ENCODE results near the gene UNC5C. TPM values are rescaled to one million over a fixed set of nuclear protein-coding genes. Genes with fewer than 3 reads are reported as not detected.

UNC5C gene
- total RNA-seq, 4 donors from 2014 or later, result 1.6 to 4.4 (median 3.2) TPM

GRCh38 chr4:95256108-95256835, 292.5 kb downstream of the UNC5C start:
- 68 to 81% methylated on average over 5 to 6 of the region's 6 CpGs for WGBS, 2 donors (ENCODE audit: low coverage in 1 of 2)
- TF ChIP-seq POLR2A (IDR thresholded peaks at IDR 0.05) (no peak), EP300 (IDR thresholded peaks at IDR 0.05) (no peak), CTCF (IDR thresholded peaks at IDR 0.05) (no peak), POLR2AphosphoS5 (IDR thresholded peaks at IDR 0.05) (no peak)
- Histone ChIP-seq H3K9me3 (no peaks in the 10 kb centered on the region), H3K27me3 (no peaks in the 10 kb centered on the region), H3K27ac (no peak overlapping the region), H3K4me1 (no peaks in the 10 kb centered on the region), H3K36me3 (no peaks in the 10 kb centered on the region), H3K4me3 (no peak overlapping the region)
- ATAC-seq, result no peak

GRCh38 chr4:95255396-95256107, 293.2 kb downstream of the UNC5C start:
- no peak for TF ChIP-seq CTCF (IDR thresholded peaks at IDR 0.05)
- no peak for TF ChIP-seq EP300 (IDR thresholded peaks at IDR 0.05)
- TF ChIP-seq POLR2A (IDR thresholded peaks at IDR 0.05), result no peak
- TF ChIP-seq POLR2AphosphoS5 (IDR thresholded peaks at IDR 0.05), result no peak
- WGBS, 2 donors (ENCODE audit: low coverage in 1 of 2), result 66 to 75% methylated on average over 8 of the region's 8 CpGs
- Histone ChIP-seq H3K36me3 (no peaks in the 10 kb centered on the region), H3K27me3 (no peaks in the 10 kb centered on the region), H3K4me3 (no peak overlapping the region), H3K4me1 (no peaks in the 10 kb centered on the region), H3K27ac (no peak overlapping the region), H3K9me3 (no peaks in the 10 kb centered on the region)
- no peak for ATAC-seq

- Histone ChIP-seq H3K4me3 (no peak overlapping the region), H3K4me1 (no peaks in the 10 kb centered on the region), H3K36me3 (no peaks in the 10 kb centered on the region), H3K27me3 (no peaks in the 10 kb centered on the region), H3K9me3 (no peaks in the 10 kb centered on the region), H3K27ac (no peak overlapping the region)
- ATAC-seq, result no peak
- WGBS, 2 donors (ENCODE audit: low coverage in 1 of 2), result 71 to 78% methylated on average over 2 of the region's 2 CpGs
- no peak for TF ChIP-seq POLR2A (IDR thresholded peaks at IDR 0.05)
- no peak for TF ChIP-seq CTCF (IDR thresholded peaks at IDR 0.05)
- no peak for TF ChIP-seq POLR2AphosphoS5 (IDR thresholded peaks at IDR 0.05)
- no peak for TF ChIP-seq EP300 (IDR thresholded peaks at IDR 0.05)
Observed at GRCh38 chr4:95251568-95251967, 297.2 kb downstream of the UNC5C start.

DNA sequence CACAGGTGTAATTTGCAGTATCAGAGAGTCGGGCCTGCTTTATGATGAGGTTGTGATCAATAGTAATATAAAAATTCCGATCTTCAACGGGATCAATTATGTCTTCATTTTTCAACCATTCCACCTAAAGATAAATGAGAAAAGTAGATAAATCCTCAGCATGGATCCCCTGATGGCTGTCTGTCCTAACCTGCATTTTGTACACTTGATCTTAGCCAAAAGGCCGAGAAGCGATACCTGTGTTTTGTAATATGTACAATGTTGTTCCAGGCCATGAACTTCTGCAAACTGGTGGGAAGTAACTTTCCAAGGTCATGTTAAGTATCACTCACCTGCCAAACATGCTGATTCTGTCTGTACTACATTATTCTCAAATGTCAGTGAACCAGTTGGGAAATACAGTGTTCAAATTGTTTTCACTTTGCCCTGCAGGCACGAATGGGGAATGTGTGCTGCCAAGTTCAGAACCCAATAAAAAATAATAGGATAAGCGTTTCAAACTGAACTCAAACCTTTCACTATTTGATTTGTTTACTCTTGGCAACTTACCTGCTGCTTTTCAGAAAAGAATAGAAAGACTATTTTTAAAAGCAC, 298.1 kb downstream of the UNC5C start:
- no peak for TF ChIP-seq CTCF (IDR thresholded peaks at IDR 0.05)
- TF ChIP-seq POLR2AphosphoS5 (IDR thresholded peaks at IDR 0.05), result no peak
- no peak for TF ChIP-seq EP300 (IDR thresholded peaks at IDR 0.05)
- TF ChIP-seq POLR2A (IDR thresholded peaks at IDR 0.05), result no peak
- 72 to 74% methylated on average over 5 to 7 of the region's 7 CpGs for WGBS, 2 donors (ENCODE audit: low coverage in 1 of 2)
- Histone ChIP-seq H3K27ac (no peak overlapping the region), H3K9me3 (no peaks in the 10 kb centered on the region), H3K36me3 (no peaks in the 10 kb centered on the region), H3K4me1 (no peaks in the 10 kb centered on the region), H3K4me3 (no peak overlapping the region), H3K27me3 (no peaks in the 10 kb centered on the region)
- no peak for ATAC-seq
